ENCODE measurements around the gene CTRB2.
"Not testable (repeated sequence)": the region's sequence is repeated elsewhere in the genome, so short reads cannot be mapped to it uniquely, and the experiment has no call there.

Gene CTRB2

DNA sequence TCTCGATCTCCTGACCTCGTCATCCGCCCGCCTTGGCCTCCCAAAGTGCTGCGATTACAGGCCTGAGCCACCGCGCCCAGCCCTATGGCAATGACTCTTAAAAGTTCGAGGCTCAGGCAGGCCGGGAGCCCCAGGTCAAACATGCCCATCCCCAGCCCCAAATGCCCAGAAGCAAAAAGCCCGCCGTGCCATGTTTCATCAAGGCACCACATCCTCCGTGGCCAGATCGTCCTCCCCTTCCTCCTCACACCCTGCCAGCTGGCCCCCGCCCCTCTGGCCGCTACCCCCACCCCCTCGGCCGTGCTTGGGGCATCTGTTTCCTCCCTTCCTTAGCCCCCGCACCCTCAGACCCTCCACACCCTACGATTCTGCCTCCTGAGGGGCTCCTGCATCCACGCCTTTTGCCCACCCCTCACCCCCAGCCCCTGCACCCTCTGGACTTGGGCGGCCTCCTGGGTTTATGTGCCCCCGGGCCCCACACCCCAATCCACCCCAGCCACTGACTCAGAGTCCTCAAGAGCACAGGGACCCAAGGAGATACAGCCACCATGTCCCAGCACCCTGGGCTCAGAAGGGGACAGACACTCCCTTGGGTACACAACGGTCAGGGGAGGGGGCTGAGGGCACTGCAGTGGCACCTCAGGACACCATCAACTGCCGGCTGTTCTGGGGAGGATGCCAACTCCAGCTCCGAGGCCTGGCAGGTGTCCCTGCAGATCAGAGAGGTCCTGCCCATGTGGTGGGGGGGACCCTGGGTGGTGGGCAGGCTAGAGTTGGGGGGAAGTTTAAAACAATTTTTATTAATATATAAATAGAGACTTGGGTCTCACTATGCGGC is 18.9 kb upstream of the CTRB2 start:
- H3K4me1 ChIP-seq (ENCODE audit: control insufficient read depth, insufficient read depth, low read length, poor library complexity, severe bottlenecking): no peaks in the 10 kb centered on the region
- 93% methylated on average over 10 to 20 of the region's 26 CpGs for WGBS, 2 experiments (ENCODE audit: insufficient coverage in 2 of 2)
- H3K9me3 ChIP-seq (ENCODE audit: control insufficient read depth, low read length): no peaks in the 10 kb centered on the region
- H3K27ac ChIP-seq (ENCODE audit: low read depth, low read length, severe bottlenecking): no peak overlapping the region
- H3K4me3 ChIP-seq (ENCODE audit: extremely low read depth, insufficient read depth, low read length, poor library complexity, severe bottlenecking): no peak overlapping the region
- peaks cover 33% of the 10 kb centered on the region for H3K36me3 ChIP-seq (ENCODE audit: control insufficient read depth, insufficient read depth, low read length)

DNA sequence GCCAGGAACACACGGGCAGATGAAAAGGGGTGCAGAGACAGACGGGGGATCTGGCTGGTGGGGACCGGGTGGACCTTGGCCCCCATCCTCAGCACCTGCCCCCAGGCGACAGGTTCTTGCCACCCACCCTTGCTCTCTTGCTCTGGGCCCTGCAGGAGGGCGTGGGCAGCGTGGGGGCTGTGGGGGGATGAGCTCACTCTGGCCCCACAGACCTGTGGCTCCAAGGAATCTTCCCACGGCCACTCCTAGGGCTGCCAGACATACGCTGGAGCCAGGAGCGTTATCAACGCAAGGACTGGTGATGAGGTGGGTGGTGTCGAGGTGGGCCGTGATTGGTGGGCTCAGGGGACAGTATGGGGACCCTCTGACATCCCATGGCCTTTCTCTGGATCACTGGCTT is 18.1 kb upstream of the CTRB2 start:
- Histone ChIP-seq H3K36me3 (ENCODE audit: control insufficient read depth, insufficient read depth, low read length) (peaks cover 25% of the 10 kb centered on the region), H3K4me3 (ENCODE audit: extremely low read depth, insufficient read depth, low read length, poor library complexity, severe bottlenecking) (no peak overlapping the region), H3K9me3 (ENCODE audit: control insufficient read depth, low read length) (no peaks in the 10 kb centered on the region), H3K27ac (ENCODE audit: low read depth, low read length, severe bottlenecking) (peak overlapping the region; percentile 10), H3K4me1 (ENCODE audit: control insufficient read depth, insufficient read depth, low read length, poor library complexity, severe bottlenecking) (no peaks in the 10 kb centered on the region)
- 84 to 92% methylated on average over 7 to 9 of the region's 12 CpGs for WGBS, 2 experiments (ENCODE audit: insufficient coverage in 2 of 2)

DNA sequence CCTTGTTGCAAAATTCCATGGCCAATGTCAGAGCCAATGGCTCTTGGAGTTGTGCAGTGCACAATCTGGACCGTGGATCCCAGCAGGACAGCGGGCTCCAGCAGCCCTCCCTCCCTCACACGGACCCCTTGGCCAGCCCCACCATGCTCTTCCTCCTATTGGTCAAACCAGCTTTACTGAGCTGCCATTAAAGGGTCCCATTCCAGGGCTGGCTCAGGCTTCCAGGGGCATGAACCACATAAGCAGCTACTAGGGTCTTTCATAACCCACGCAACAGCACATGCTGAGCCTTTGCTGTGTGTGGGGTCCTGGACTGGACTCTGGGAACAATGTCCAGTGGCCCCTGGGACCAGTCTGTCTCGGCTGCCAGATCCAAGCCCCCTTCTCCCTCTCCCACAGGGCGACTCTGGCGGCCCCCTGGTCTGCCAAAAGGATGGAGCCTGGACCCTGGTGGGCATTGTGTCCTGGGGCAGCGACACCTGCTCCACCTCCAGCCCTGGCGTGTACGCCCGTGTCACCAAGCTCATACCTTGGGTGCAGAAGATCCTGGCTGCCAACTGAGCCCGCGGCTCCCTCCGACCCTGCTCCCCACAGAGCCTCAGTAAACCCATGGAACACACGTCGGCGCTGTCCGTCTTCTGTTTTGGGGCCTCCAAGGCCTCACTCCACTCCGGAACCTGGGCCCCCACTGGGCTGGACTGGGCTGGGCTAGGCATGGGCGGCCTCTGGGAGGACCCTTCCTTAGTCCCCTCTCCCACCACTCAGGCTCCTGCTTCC is 17.5 kb upstream of the CTRB2 start:
- whole genome bisulfite sequencing, 2 experiments (ENCODE audit: insufficient coverage in 2 of 2): 92 to 93% methylated on average over 18 to 19 of the region's 20 CpGs
- H3K4me3 ChIP-seq (ENCODE audit: extremely low read depth, insufficient read depth, low read length, poor library complexity, severe bottlenecking): no peak overlapping the region
- H3K4me1 ChIP-seq (ENCODE audit: control insufficient read depth, insufficient read depth, low read length, poor library complexity, severe bottlenecking): no peaks in the 10 kb centered on the region
- peak overlapping the region; percentile 10 for H3K27ac ChIP-seq (ENCODE audit: low read depth, low read length, severe bottlenecking)
- H3K9me3 ChIP-seq (ENCODE audit: control insufficient read depth, low read length): no peaks in the 10 kb centered on the region
- H3K36me3 ChIP-seq (ENCODE audit: control insufficient read depth, insufficient read depth, low read length): peaks cover 19% of the 10 kb centered on the region

DNA sequence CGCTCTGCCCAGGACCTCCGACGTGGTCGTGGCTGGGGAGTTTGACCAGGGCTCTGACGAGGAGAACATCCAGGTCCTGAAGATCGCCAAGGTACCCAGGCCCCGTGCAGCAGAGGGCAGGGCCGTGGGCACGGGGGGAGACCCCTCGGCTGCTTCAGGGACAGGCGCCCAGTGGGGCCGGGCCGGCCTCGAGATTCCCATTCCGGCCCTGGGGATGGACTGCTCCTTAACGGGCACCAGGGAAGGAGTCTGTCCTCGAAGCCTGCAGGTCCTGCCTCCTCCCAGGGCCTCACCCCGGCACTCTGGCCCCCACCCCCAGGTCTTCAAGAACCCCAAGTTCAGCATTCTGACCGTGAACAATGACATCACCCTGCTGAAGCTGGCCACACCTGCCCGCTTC is 16.2 kb upstream of the CTRB2 start:
- WGBS, 2 experiments (ENCODE audit: insufficient coverage in 2 of 2): no CpG with 5 or more reads among the region's 20 CpGs
- H3K4me3 ChIP-seq (ENCODE audit: extremely low read depth, insufficient read depth, low read length, poor library complexity, severe bottlenecking); H3K36me3 ChIP-seq (ENCODE audit: control insufficient read depth, insufficient read depth, low read length); H3K9me3 ChIP-seq (ENCODE audit: control insufficient read depth, low read length); H3K4me1 ChIP-seq (ENCODE audit: control insufficient read depth, insufficient read depth, low read length, poor library complexity, severe bottlenecking); H3K27ac ChIP-seq (ENCODE audit: low read depth, low read length, severe bottlenecking): not testable (repeated sequence)

GRCh38 chr16:75222271-75222783 is 15.4 kb upstream of the CTRB2 start:
- no peak overlapping the region for H3K27ac ChIP-seq (ENCODE audit: low read depth, low read length, severe bottlenecking)
- WGBS, 2 experiments (ENCODE audit: insufficient coverage in 2 of 2): 91 to 96% methylated on average over 11 of the region's 16 CpGs
- H3K4me1 ChIP-seq (ENCODE audit: control insufficient read depth, insufficient read depth, low read length, poor library complexity, severe bottlenecking): no peaks in the 10 kb centered on the region
- H3K4me3 ChIP-seq (ENCODE audit: extremely low read depth, insufficient read depth, low read length, poor library complexity, severe bottlenecking): no peak overlapping the region
- H3K9me3 ChIP-seq (ENCODE audit: control insufficient read depth, low read length): no peaks in the 10 kb centered on the region
- no peaks in the 10 kb centered on the region for H3K36me3 ChIP-seq (ENCODE audit: control insufficient read depth, insufficient read depth, low read length)

DNA sequence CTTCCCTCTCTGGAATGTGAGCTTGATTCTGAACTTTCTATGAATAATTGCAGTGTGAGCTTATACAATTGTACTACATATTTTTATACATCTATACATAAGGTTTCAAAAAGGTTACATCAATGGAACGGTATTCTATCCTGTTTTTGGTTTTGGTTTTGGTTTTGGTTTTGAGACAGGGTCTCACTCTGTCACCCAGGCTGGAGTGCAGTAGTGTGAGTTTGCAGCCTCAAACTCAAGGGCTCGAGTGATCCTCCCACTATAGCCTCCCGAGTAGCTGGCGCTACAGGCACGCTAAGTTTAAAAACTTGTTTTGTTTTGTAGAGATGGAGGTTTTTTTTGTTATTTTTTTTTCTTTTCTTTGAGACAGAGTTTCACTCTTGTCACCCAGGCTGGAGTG is 12.9 kb upstream of the CTRB2 start:
- 93 to 97% methylated on average over 2 to 5 of the region's 5 CpGs for WGBS, 2 experiments (ENCODE audit: insufficient coverage in 2 of 2)
- no peak overlapping the region for H3K4me3 ChIP-seq (ENCODE audit: extremely low read depth, insufficient read depth, low read length, poor library complexity, severe bottlenecking)
- H3K36me3 ChIP-seq (ENCODE audit: control insufficient read depth, insufficient read depth, low read length): no peaks in the 10 kb centered on the region
- H3K27ac ChIP-seq (ENCODE audit: low read depth, low read length, severe bottlenecking): no peak overlapping the region
- no peaks in the 10 kb centered on the region for H3K4me1 ChIP-seq (ENCODE audit: control insufficient read depth, insufficient read depth, low read length, poor library complexity, severe bottlenecking)
- no peaks in the 10 kb centered on the region for H3K9me3 ChIP-seq (ENCODE audit: control insufficient read depth, low read length)

DNA sequence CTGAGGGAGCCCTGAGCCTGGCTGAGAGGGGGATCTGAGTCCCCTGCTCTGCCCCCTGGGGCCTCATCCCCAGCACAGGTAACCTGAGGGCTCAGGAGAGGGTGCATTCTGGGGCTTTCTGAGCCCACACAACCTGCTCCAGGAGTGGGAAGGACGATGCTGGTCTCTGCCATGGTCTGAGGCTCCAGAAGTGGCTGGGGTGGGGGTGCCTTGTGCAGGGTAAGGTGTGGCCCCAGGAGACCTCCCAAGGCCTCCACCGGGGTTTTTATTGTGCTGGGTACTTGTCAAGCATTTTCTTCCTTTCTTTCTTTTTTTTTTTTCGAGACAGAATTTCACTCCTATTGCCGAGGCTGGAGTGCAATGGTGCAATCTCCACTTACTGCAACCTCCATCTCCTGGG is 12.1 kb upstream of the CTRB2 start:
- Histone ChIP-seq H3K4me1 (ENCODE audit: control insufficient read depth, insufficient read depth, low read length, poor library complexity, severe bottlenecking) (no peaks in the 10 kb centered on the region), H3K36me3 (ENCODE audit: control insufficient read depth, insufficient read depth, low read length) (no peaks in the 10 kb centered on the region), H3K27ac (ENCODE audit: low read depth, low read length, severe bottlenecking) (no peak overlapping the region), H3K4me3 (ENCODE audit: extremely low read depth, insufficient read depth, low read length, poor library complexity, severe bottlenecking) (no peak overlapping the region), H3K9me3 (ENCODE audit: control insufficient read depth, low read length) (no peaks in the 10 kb centered on the region)
- WGBS, 2 experiments (ENCODE audit: insufficient coverage in 2 of 2): 81 to 82% methylated on average over 4 of the region's 4 CpGs

DNA sequence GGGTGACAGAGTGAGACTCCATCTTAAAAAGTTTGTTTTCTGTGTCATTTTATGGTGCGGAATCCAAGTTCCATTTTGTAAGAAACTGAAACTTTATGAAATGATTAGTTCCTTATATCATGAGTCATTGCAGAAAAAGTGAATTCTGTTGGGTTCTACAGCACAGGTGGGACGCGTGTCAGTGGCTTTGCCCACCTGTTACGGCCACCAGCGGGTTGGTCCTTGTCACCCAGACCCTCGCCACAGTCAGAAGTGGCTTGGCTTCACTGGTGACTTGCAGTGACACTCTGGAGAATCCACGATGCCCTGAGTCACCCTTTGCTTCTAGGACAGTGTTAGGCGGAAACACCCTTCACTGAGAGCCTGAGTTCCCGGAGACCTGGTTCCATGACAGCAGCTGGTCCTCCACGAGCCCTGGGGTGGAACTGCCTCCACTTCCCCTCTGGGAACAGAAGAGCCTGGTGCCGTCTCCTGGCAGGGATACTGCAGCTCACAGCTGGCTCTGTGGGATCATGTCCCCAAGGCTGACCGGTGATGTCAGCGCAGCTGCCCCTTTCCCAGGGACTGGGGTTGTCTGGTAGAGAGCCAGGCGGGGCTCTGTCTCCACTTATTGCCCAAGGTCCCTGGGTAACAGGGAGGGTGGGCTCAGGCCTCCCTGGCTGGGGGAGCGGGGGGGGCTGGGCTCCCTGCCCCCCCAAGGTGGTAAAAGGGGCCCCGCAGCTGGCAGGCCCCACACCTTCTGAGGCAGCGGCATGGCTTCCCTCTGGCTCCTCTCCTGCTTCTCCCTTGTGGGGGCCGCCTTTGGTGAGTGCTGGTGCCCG is 11.5 kb upstream of the CTRB2 start, which contains the start of gene CTRB1:
Gene CTRB1 (plus strand): TSS at position 733 of the 821 bp plus-strand sequence. CDS start 20 bp downstream, at position 753.
- WGBS, 2 experiments (ENCODE audit: insufficient coverage in 2 of 2): 82 to 86% methylated on average over 13 to 18 of the region's 19 CpGs
- Histone ChIP-seq H3K27ac (ENCODE audit: low read depth, low read length, severe bottlenecking) (no peak within 1 kb of the TSS), H3K36me3 (ENCODE audit: control insufficient read depth, insufficient read depth, low read length) (no peaks in the 10 kb centered on the region)

DNA sequence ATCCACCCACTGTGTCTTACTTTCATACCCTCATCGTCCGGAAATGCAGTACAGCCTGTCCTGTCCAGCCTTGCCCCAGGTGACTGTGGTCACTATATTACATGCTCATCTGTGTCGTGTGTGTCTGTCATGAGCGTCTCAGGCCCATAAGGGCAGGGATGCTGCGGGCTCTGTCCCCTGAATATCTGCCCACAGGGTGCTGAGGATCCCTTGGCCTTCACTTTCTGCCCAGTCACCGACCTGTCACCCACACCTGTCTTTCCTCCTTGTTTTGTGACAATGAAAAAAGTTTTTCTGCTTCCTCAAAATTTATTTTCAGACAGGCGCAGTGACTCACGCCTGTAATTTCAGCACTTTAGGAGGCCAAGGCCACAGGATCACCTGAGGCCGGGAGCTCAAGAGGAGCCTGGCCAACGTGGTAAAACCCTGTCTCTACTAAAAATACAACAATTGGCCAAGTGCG is 10.5 kb upstream of the CTRB2 start:
- H3K9me3 ChIP-seq (ENCODE audit: control insufficient read depth, low read length): no peaks in the 10 kb centered on the region
- H3K4me1 ChIP-seq (ENCODE audit: control insufficient read depth, insufficient read depth, low read length, poor library complexity, severe bottlenecking): no peaks in the 10 kb centered on the region
- no peak overlapping the region for H3K27ac ChIP-seq (ENCODE audit: low read depth, low read length, severe bottlenecking)
- H3K36me3 ChIP-seq (ENCODE audit: control insufficient read depth, insufficient read depth, low read length): no peaks in the 10 kb centered on the region
- H3K4me3 ChIP-seq (ENCODE audit: extremely low read depth, insufficient read depth, low read length, poor library complexity, severe bottlenecking): no peak overlapping the region
- WGBS, 2 experiments (ENCODE audit: insufficient coverage in 2 of 2): 88 to 96% methylated on average over 11 of the region's 11 CpGs

More for the DNA sequence above, 11.5 kb upstream of the CTRB2 start, which contains the start of gene CTRB1:
- Histone ChIP-seq H3K4me3 (ENCODE audit: extremely low read depth, insufficient read depth, low read length, poor library complexity, severe bottlenecking) (no peak within 1 kb of the TSS), H3K4me1 (ENCODE audit: control insufficient read depth, insufficient read depth, low read length, poor library complexity, severe bottlenecking) (no peaks in the 10 kb centered on the region), H3K9me3 (ENCODE audit: control insufficient read depth, low read length) (no peaks in the 10 kb centered on the region)

DNA sequence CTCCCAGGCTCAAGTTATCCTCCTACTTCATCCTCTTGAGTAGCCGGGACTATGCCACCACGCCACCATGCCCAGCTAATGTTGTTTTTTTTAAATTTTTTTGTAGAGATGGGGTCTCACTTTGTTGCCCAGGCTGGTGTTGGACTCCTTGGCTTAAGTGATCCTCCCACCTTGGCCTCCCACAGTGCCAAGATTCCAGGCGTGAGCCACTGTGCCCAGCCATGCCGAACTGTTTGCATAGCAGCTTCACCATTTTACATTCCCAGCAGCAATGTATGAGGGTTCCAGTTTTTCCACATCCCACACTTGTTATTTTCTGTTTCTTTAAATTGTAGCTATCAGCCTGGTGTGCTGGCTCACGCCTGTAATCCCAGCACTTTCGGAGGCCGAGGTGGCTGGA is 9.6 kb upstream of the CTRB2 start:
- 100% methylated on average over 3 of the region's 7 CpGs; no CpG with 5 or more reads in 1 of the 2 experiments for whole genome bisulfite sequencing, 2 experiments (ENCODE audit: insufficient coverage in 2 of 2)
- H3K27ac ChIP-seq (ENCODE audit: low read depth, low read length, severe bottlenecking): no peak overlapping the region
- H3K4me3 ChIP-seq (ENCODE audit: extremely low read depth, insufficient read depth, low read length, poor library complexity, severe bottlenecking): no peak overlapping the region
- no peaks in the 10 kb centered on the region for H3K4me1 ChIP-seq (ENCODE audit: control insufficient read depth, insufficient read depth, low read length, poor library complexity, severe bottlenecking)
- no peaks in the 10 kb centered on the region for H3K9me3 ChIP-seq (ENCODE audit: control insufficient read depth, low read length)
- H3K36me3 ChIP-seq (ENCODE audit: control insufficient read depth, insufficient read depth, low read length): no peaks in the 10 kb centered on the region

All from mesodermal cell (in vitro differentiated cells).